NCI-H226 (cell line): ENCODE data around the gene GPRC5C.
"Not testable (repeated sequence)": the region's sequence is repeated elsewhere in the genome, so short reads cannot be mapped to it uniquely, and the experiment has no call there.

Source experiments
- DNase-seq: peaks from one replicate; pipeline ENCODE4 v3.0.0-alpha.2; 2015

GPRC5C gene, protein sequence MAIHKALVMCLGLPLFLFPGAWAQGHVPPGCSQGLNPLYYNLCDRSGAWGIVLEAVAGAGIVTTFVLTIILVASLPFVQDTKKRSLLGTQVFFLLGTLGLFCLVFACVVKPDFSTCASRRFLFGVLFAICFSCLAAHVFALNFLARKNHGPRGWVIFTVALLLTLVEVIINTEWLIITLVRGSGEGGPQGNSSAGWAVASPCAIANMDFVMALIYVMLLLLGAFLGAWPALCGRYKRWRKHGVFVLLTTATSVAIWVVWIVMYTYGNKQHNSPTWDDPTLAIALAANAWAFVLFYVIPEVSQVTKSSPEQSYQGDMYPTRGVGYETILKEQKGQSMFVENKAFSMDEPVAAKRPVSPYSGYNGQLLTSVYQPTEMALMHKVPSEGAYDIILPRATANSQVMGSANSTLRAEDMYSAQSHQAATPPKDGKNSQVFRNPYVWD

DNA sequence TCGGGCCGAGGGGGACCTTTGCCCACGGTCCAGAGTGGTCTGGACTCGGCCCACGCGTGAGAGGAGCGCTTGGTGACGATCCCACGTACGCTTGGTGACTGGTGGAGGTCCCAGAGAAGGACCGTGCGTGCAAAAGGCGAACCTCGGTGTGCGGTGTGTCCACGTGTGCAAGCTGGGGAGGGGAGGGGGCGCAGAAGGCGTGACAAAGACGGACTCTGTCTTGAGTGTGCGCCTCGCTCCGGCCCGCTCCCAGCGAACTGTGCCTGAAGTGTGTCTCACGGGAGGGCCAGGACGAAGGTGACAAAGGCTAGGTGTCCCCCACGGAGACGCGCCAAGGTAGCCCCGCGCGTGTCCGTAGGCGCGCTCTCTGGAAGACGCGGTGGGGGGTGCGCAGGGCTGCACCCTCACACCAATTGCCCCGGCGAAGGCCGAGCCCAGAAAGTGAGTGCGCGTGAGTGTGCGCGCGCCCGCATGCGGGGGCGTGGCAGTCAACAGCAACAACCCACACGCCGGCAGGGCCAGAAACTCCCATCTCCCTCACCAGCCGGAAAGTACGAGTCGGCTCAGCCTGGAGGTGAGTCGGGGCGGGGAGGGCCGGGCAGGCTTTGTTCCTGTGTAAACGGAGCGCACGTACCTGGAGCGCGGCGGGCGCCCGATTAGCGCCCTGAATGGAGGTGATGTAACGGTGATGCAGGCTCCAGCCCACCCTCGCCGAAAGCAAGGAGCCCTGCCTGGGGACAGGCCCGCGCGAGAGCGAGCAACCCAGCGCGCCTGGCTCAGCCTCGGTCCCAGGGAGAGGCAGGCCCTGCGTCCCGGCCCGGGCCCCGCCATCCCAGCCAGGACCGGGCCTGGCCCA, at the start of gene GPRC5C:
GPRC5C (plus strand) TSS at position 521 of the 856 bp plus-strand sequence. CDS start 7,689 bp downstream, outside the sequence.
- DNase-seq = peak; percentile 95

DNA sequence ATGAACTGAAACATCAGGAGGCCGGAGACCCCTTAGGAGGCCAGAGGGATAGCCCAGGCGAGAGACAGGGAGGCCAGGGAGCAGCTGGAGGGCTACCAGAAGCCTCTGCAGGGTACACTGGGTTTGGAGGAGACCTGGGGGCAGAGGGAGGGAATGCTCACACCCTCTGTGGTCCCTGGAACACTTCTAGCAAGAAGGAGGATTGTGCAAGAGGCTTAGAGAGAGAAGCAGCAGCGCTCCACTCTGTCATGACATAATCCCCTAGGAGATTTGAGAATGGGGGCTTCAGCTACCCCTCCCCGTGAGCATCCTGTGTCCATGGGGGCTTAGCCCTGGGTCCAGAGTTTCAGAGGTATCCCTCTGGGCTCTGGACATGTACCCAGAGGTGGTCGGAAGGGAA, 48.7 kb upstream of the GPRC5C start:
- DNase-seq = no peak

DNA sequence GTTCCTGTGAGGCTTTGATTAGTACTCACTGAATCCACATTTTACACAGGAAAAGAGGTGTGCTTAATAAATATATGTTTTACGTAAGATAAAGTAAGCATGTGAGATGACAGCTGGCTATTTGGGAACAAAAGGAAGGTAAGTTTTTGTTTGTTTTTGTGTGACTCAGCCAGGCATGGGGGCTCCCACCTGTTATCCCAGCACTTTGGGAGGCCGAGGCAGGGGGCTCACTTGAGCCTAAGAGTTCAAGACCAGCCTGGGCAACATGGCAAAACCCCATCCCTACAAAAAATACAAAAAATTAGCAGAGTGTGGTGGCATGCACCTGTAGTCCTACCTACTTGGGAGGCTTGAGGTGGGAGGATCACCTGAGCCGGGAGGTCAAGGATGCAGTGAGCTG, 46.7 kb upstream of the GPRC5C start:
- DNase-seq = no peak

- no peak for DNase-seq
Observed at GRCh38 chr17:74386386-74386785, 45.5 kb upstream of the GPRC5C start.

GRCh38 chr17:74387365-74388218, 44.3 kb upstream of the GPRC5C start:
- no peak for DNase-seq

DNA sequence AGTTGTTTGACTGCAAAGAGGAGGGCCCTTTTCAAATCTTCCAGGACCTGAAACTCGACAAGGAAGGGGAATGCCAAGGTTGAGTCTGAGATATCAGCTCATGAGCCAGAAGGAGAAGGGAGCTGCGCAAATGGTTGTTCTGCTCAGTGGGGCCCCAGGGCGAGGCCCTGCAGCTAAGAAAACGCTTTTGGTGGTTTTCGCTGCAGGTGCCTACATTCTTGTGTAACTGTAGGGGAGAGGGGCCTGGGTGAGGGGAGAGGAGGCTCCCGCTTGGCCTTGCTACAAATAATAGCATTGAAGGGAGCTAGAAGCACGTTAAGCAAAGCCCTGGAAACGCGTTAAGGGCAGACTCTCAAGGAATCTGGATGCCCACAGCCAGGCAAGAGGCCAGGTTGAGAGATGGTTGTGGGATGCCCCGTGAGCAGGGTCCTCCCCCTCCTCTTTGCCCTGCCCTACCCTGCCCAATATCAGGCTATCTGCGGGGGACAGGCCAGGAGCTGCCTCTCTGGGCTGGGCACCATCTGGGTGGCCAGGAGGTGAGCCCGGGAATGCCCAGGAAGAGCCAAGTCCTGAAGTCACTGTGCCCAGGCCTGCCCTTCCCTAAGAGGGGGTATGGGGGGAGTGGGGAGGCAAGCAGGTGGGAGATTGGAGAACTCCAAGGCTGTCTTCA, 42.7 kb upstream of the GPRC5C start:
- no peak for DNase-seq

- no peak for DNase-seq
Observed at GRCh38 chr17:74389937-74390679, 41.8 kb upstream of the GPRC5C start.

DNA sequence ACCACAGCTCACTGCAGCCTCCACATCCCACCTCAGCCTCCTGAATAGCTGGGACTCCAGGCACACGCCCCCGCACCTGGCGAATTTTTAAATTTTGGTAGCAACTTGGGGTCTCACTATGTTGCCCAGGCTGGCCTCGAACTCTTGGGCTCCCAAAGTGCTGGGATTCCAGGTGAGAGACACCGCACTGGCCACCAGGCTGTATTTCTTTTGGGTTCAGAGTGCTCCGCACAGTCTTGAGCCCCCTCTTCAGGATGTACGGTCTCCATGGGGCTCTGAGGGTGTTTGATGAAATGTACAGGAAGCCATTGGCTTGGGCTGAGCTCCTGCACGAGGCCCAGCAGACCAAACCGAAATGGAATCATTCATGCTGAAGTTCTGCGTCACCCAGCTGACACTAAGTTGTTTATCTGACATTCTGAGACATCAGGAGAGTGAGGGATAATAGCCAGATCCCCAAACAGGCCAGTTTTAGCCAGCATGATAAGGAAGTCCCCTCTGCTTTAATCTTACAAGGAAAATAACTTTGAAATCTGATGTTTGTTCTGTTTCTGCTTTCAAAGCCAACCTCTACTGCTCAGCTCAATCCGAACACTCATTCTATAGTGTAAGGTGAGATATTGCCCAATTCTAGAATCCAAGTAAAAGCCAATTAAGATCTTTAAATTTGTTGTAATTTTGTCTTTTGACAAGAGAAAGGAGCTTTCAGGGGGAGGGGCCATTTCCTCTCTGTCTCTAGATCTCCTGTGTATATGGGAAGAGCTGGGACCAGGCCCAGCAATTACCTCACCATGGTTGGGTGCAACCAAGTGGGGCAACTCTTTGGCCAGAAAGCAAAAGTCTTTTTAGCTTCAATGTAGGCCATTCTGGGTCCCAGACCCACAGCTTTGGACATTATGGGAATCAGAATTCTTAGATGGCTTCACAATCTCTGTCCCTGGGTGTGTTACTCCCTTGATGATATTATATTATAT, 40.9 kb upstream of the GPRC5C start:
- DNase-seq = no peak

- DNase-seq = no peak
Observed at GRCh38 chr17:74391771-74392170, 40.1 kb upstream of the GPRC5C start.

DNA sequence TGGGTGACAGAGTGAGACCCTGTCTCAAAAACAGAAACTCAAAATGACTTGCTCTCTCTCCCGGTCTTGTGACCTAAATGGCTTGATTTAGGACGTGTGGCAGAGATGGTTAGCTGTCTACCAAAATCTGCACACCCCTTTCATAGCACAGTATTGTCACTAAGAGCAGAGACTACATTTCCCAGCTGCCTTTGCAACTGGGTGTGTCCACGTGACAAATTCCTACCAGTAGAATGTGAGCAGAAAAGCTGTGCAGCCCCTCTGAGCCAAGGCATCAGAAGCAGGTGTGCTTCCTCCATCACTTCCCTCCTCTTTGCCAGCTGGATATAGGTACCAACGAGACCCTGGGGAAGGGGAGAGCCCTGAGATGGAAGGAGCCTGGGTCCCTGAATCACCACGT, 39.0 kb upstream of the GPRC5C start:
- no peak for DNase-seq

DNA sequence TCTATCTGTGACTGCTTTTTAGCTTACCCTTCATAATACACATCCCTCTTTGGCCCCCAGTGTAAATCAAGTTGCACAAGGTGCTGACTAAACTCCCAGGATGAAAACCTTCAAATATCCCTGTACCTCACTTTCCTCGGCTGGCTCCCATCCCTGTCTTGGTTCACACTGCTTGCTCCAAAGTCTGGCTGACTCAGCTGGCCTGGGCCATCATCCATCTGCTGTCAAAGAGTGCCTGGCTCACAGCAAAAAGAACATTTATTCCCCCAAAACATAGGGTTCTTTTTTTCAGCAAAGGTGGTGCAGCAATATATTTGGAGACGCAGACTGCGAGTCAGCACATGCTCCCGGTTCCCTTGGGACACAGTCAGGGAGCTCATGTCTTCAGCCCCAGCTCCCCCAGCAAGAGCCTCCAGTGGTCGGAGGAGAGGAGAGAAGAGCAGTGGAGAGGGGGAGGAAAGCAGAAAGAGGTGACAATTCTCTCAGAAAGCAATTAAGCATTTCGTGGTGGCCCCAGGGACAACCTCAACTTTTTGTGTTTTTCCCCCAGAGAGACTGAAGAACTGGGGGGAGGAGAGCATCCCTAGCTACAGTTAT, 38.4 kb upstream of the GPRC5C start:
- DNase-seq = no peak

DNA sequence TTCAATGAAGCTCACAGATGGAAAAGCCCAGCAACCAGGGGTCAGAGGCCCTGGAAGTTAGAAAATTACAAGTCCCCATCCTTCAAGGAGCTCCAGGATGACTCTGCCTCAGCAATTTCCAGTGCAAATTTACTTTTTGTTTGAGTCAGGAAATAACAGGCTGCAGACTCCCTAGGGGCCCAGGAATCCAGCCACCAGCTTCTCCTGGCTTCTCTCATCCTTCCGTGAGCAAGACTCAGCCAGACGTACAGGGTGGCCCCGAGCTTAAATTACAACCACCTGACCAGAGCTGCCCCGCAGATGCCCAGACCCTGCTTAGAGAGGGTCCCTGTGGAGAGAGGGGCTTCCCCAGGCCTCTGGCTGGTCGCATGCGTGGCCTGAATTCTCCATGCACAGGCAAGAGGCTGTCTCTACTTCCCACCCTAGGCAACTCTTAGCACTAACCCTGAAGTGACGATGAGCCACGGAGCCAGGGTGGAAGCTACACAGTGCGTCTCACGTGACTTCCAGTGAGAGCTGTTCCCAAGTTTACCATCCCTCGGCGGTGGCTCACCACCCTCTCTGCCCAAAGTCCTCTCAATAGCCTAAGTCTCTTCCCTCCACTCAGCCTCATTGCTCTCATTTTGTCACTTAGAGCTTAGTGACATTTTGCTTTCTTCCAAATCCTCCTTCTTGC, 37.5 kb upstream of the GPRC5C start:
- DNase-seq = no peak

- DNase-seq = no peak
Observed at GRCh38 chr17:74394977-74395376, 36.9 kb upstream of the GPRC5C start.

GRCh38 chr17:74396567-74396966, 35.3 kb upstream of the GPRC5C start:
- DNase-seq = no peak

GRCh38 chr17:74402048-74402447, 29.8 kb upstream of the GPRC5C start:
- DNase-seq = no peak

- DNase-seq = no peak
Observed at GRCh38 chr17:74403512-74404137, 28.3 kb upstream of the GPRC5C start.

DNA sequence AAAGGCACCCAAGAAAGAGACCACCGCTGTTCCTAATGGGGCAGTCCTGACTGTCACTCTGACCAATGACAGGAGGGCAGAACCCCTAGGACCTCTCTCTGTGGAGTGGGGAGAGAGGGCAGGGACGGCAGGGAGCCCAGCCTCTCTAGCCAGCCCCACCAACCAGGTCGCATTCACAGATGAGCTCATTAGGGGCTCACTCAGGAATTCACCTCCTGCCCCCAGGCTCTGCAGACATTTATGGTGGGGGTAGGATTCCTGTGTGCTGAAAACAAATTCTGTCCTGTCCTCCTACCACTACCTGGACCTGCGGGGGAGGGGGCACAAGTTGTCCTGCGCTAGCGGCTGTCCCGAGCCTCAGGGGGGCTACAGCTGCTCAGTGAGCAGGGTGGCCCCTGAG, 27.7 kb upstream of the GPRC5C start:
- no peak for DNase-seq

DNA sequence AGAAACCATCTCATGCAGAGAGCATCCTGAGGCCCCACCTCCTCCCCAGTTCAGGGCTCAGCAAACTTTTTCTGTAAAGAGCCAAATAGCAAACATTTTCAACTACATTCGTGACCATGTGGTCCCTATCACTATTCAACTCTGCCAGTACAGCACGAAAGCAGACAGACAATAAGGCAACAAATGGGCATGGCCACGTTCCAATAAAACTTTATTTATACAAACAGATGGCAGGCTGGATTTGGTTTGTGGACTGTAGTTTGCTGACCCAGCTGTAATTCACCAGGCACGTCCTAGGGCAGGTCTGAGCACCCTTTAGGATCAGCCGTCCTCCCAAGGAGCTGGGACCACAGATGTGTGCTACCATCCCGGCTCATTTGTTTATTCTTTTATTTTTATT, 27.1 kb upstream of the GPRC5C start:
- no peak for DNase-seq

- DNase-seq = not testable (repeated sequence)
Observed at GRCh38 chr17:74405311-74405710, 26.6 kb upstream of the GPRC5C start.
